ENCODE results near the gene TYW3.

DNA sequence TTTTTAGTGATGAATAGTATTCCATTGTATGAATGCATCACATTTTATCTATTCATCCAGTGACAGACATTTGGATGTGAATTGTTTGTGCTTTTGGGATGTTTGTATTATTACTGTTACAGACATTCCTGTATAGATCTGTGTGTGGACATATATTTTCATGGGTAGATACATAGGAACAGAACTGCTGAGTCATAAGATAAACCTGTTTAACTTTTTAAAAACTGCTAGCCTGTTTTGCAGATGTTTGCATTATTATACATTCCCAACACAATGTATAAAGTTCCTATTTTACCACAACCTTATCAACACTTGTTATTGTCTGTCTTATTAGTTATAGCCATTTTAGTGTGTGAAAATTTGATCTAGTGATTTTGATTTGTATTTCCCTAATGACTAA is 46.8 kb downstream of the TYW3 start:
- TF ChIP-seq POLR2A (IDR thresholded peaks at IDR 0.05; ENCODE audit: low read length) (no peak), GATA1 (IDR thresholded peaks at IDR 0.05; ENCODE audit: low read depth, low read length) (no peak)
